SK-N-DZ (cell line): Measurements from ENCODE around the gene KRTAP5-8.
"Not testable (repeated sequence)": the region's sequence is repeated elsewhere in the genome, so short reads cannot be mapped to it uniquely, and the experiment has no call there.

Experiments
- DNase-seq: peaks from one replicate; pipeline ENCODE4 v3.0.0-alpha.2; 2015; ENCODE audit warnings: low spot score
- small RNA-seq, 2 experiments: library from RNA; depleted of rRNA; stranded (forward); fragments of <200 nt; gene quantifications; one replicate each; pipeline ENCODE3, GENCODE V24; 2014

Gene KRTAP5-8

GRCh38 chr11:71574418-71574817 is 36.6 kb downstream of the KRTAP5-8 start:
- DNase-seq = no peak

DNA sequence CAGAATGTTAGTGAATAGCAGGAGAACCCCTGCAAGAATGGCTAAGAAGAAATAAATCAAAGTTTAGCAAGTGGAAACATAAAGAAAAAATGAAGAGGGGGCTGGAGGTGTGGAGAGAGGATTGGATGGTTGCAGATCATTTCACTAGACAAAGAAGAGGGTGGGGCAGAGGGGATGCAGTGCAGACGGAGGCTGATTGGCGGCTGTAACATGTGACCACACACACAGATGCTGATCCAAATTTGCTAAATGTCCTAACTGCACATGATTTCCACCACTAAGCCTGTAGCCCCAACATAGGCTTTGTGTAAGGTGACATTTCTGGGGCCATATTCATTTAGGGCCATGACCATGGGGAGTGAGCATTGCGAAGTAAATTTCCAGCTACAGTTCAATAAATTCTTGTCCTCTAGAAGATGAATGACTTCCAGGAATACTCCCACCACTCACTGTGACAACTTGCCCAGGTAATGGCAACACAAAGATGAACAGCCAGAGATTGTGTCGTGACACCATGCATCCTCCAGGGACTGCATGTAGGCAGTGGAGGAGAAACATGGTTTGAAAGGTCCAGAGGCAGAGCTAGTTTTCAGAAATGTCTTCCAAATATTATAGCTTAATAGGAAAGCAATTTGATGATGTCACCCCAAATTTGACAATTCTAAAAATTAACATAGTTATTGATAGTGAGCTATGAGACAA is 38.0 kb downstream of the KRTAP5-8 start:
- no peak for DNase-seq

DNA sequence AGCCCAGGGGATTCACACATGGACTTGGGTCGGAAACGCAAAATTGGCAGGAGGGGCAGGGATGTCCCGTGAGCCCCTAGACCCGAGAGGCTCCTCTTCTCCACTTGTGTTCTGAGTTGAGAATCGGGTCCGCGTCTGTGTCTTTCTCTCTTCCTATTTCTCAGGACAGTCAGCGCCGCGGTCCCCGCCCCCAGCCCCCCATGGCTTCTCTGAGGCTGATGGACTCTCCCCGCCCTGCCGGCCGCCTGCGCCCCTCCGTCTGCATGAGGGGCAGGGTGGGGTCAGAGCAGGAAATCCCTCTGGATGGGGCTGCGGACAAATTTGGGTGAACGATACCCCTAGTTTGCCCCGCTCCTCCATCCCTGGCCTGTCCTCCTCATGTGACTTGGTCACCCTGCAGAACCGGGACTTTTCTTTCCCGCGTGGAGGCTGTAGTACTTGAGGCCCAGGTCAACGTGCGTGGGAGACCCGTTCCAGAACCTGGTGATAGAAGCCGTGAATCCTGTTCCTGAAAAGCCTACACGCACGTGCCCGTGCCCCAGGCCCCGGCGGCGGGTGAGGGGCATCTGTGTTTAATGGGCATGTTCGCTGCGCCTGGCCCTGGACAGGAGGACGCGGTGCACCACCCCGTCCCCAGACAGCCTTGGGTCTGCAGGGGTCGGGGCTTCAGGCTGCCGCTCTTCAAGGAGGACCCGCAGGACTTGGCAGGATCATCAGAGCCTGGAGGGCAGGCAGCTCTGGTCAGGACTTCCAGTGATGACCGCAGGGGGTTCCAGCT is 39.1 kb downstream of the KRTAP5-8 start:
- not testable (repeated sequence) for DNase-seq

DNA sequence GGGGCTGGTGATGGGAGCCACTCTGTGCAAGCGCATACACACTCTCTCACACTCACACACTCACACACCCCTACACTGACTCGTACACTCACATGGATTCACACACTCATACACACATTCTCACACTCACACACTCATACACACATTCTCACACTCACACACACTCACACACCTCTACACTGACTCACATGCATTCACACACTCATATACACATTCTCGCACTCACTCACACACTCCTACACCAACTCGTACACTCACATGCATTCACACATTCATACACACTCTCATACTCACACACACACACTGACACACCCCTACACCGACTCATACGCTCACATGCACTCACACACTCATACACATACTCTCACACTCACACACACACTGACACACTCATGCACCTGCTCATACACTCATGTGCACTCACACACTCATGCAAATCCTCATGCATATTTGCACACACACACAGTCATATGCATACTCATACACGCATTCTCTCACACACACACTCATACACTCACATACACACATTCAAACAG is 39.7 kb downstream of the KRTAP5-8 start:
- DNase-seq = no peak

DNA sequence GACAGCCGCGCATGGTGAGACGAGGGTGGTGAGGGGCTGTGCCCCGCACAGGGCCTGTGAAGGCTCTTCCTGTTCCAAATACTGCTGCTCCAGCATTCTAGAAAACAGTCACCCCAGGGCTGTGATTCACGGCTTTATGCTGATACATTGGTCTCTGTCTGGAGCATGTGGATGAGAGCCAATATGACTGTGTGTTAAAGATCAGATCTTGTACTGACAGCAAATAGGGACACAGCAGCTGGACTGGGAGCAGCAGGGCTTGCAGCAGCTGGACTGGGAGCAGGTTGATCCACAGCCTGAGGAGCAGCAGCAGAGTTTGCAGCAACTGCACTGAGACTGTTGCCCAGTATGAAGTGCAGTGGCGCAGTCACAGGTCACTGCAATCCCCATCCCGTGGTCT is 41.7 kb downstream of the KRTAP5-8 start:
- DNase-seq = not testable (repeated sequence)

DNA sequence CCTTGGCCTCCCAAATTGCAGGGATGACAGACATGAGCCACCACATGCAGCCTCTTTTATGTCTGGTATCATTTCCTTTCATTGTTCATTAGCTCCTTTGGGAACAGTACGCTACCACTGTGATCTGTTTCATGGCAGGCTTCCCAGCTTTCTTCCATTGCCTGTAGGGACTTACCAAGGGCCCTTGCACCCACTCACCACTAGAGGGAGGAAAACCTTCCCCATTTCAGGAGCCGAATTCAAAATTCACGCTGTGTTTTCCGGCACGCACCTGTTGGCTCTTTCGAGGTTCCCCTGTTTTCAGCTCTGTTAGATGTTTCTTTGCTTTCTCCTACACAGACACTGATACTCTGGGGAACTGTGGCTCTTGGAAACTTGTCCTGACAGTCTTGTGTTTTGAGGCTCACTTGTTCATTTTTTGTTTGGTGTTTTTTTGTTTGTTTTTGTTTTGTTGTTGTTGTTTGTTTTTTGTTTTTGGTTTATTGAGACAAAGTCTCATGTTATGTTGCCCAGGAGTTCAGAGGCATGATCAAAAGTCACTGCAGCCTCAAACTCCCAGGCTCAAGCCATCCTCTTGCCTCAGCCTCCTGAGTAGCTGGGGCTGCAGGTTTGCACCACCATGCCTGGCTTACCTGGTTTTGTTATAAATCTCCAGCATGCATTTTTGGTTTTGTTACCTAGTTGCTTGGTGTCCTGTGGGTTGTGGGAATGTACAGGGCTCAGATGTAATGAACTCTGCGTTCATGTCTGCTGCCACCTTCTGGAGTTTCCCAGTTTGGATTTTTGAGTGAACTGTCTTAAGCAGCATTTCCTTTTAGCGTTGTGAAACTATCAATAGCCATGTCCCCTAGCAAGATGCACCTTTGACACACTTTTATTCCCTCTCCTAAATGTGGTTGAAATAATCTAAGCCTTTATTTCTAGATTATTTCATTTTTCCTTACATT is 42.5 kb downstream of the KRTAP5-8 start:
- peak; percentile 67 for DNase-seq

DNA sequence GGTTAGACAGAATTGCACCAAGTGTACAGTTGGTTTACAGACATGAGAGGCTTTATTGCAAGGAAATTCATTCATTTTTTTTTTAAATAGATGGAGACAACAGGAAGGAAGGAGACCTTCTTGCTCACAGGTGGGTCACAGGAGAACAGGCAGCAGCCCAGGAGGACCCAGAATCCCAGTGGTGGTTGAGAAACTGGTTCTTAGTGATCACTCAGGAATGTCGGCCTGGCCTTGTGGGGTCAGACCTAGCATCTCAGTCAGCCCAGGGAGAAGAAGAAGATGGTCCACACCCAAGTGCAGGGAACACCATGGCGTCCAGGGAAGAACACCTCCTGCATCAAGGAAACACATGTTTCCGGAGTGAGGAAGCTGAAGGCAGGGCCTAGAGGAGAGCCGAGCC is 44.0 kb downstream of the KRTAP5-8 start:
- DNase-seq = no peak

- DNase-seq = no peak
Observed at GRCh38 chr11:71582309-71582895, 44.6 kb downstream of the KRTAP5-8 start, which contains the start of gene KRTAP5-11. Gene KRTAP5-11, minus strand, starts transcription at chr11:71582875. Its CDS starts 38 bp downstream, at chr11:71582837.

DNA sequence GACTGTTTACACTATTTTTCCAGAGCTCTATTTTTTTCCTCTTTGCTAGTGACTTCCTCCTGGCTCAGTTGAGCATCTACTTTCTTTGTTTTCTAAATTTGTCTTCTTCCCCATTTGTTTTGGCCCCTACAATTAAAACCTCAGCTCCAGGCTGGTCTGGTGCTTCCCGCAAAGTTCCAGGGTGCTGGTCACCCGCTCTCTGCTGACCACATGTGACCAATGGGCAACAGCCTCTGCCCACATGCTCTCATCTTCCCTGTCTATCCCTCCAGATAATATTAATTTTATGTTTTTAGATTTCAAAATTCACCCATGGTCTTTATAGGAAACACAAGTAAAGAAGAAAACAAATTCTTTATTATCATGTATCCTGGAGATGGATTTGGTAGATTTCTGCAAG is 45.1 kb downstream of the KRTAP5-8 start:
- DNase-seq = not testable (repeated sequence)

DNA sequence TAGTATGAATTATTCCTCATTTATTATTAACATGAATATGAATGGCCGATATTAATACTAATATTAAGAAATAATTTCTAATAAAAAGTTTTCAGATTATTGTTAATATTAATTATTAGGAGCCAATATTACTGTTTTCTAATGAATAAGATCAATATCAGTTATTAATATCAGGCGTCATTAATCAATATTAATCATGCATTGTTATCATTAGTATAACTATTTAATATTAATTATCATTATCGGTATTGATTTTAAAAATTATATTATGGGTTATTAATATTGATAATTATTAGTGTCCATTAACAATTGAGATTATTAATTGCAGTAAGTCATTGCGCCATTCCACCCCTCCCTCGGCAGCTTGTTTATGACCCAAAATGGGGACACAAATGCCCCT is 47.8 kb downstream of the KRTAP5-8 start:
- DNase-seq = not testable (repeated sequence)

DNA sequence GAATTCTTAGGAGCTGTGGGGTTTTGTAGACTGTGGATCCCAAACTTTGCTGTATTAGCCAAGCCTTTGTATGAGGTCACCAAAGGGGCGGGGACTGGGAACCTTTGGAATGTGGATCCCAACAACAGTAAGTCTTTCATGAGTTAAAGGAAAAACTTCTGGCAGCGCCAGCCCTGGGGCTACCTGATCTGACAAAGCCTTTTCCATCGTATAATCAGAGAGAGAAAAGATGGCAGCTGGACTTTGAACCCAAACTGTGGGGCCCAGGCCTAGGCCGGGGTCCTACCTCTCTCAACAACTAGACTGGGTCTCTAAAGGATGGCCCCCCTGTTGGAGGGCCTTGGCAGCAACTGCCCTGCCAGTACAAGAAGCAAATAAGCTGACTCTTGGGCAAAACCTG is 50.5 kb downstream of the KRTAP5-8 start:
- not testable (repeated sequence) for DNase-seq

Small RNAs within 50 kb of the gene (small RNA-seq; reads per million reads assigned to genes)
- gene AP000867.1 (0 reads per million in 2 experiments), gene KRTAP5-14P (0 reads per million in 2 experiments)
